ENCODE results near the gene ITLN1. TPM values are rescaled to one million over a fixed set of nuclear protein-coding genes. Genes with fewer than 3 reads are reported as not detected.

ITLN1 gene
- total and polyA plus RNA-seq, 2 donors (not counting 3 experiments of a cell fraction or from before 2014, with no cell fraction given) = 0.12 TPM; not detected in 1

DNA sequence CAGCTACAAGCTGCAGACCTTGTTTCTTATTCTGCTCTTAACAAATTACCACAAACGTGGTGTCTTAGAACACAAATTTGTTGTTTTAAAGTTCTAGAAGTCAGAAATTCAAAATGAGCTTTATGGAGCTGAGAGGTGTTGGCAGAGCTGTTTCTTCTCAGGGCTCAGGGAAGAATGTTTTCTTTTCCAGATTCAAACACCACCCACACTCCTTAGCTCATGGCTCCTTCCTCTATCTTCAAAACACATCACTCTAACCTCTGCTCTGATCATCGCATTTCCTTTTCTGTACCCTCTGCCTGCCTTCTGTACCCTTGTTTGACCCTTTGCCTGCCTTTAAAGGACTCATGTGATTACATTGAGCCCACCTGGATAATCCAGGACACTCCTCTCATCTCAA lies 26.9 kb upstream of the ITLN1 start:
- Histone ChIP-seq H3K27ac (ENCODE audit: insufficient read depth, low read depth, low read length) (no peak overlapping the region), H3K9me1 (replicated peaks; ENCODE audit: control insufficient read depth, extremely low read depth, insufficient read depth, low read length) (no peaks in the 10 kb centered on the region), H3K9me3 (replicated peaks; ENCODE audit: control insufficient read depth, insufficient read depth, low read length) (no peaks in the 10 kb centered on the region), H3K4me2 (ENCODE audit: insufficient read depth, low read length) (no peak overlapping the region), H3K9ac (replicated peaks; ENCODE audit: extremely low read depth, insufficient read depth, low read length) (no peak overlapping the region), H3K4me1 (ENCODE audit: control insufficient read depth, extremely low read depth, insufficient read depth, low read length) (no peaks in the 10 kb centered on the region), H3K27me3 (ENCODE audit: control insufficient read depth in 2 of 2, insufficient read depth in 2 of 2, low read length in 2 of 2) (peaks cover 0 to 2% of the 10 kb centered on the region in 2 experiments), H3K4me3 (replicated peaks in 1 of 3; ENCODE audit: insufficient read depth in 1 of 3, low read depth in 1 of 3, low read length in 3 of 3) (no peak overlapping the region), H2AFZ (ENCODE audit: low read depth, low read length) (no peak overlapping the region), H4K20me1 (replicated peaks; ENCODE audit: control insufficient read depth, extremely low read depth, insufficient read depth, low read length) (no peaks in the 10 kb centered on the region), H3K36me3 (ENCODE audit: control insufficient read depth in 2 of 2, extremely low read depth in 1 of 2, insufficient read depth in 2 of 2, low read length in 2 of 2) (no peaks in the 10 kb centered on the region), H3K79me2 (ENCODE audit: control insufficient read depth, insufficient read depth, low read length) (no peaks in the 10 kb centered on the region)
- TF ChIP-seq POLR2A (IDR thresholded peaks at IDR 0.05; ENCODE audit: low read depth, low read length) (no peak), MYC (IDR thresholded peaks at IDR 0.05; ENCODE audit: low read depth, low read length) (no peak), FOS (IDR thresholded peaks at IDR 0.05; ENCODE audit: borderline replicate concordance, insufficient read depth, low read length) (no peak), EZH2 (IDR thresholded peaks at IDR 0.05; ENCODE audit: borderline replicate concordance, low read depth, low read length, severe bottlenecking) (no peak), POLR2AphosphoS5 (IDR thresholded peaks at IDR 0.05; ENCODE audit: insufficient read depth, low read depth, low read length) (no peak), CTCF (IDR thresholded peaks at IDR 0.05; ENCODE audit: extremely low read depth in 1 of 2, insufficient read depth in 1 of 2, low read depth in 1 of 2, low read length in 2 of 2) (no peak), GATA2 (IDR thresholded peaks at IDR 0.05; ENCODE audit: insufficient read depth, insufficient read length, low read depth, low read length) (no peak), JUN (IDR thresholded peaks at IDR 0.05; ENCODE audit: borderline replicate concordance, insufficient read depth, insufficient read length, low read depth) (no peak)
- TF ChIP-seq, protein P1, sequence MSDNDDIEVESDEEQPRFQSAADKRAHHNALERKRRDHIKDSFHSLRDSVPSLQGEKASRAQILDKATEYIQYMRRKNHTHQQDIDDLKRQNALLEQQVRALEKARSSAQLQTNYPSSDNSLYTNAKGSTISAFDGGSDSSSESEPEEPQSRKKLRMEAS (IDR thresholded peaks at IDR 0.05; ENCODE audit: insufficient read depth, insufficient read length) = no peak
- dilution Hi-C loops (cut with MboI; ENCODE audit: extremely low pct_ligation_motif_present, low sequenced_read_pairs) = no loop called here
- POLR2A ChIA-PET = no interaction called here
- BruUV-seq (replicated peaks) = no TSS peak
- peak; percentile 48 for FAIRE-seq
- no peak for DNase-seq (ENCODE audit: low read depth, low spot score)
- CTCF ChIA-PET = no interaction called here
- intact Hi-C loops (cut with micrococcal nuclease) = no loop called here
